ENCODE measurements around the gene AKR1E2. TPM values are rescaled to one million over a fixed set of nuclear protein-coding genes. Genes with fewer than 3 reads are reported as not detected.

Gene AKR1E2
- total RNA-seq, 1 experiment from 2014 or later: not detected

DNA sequence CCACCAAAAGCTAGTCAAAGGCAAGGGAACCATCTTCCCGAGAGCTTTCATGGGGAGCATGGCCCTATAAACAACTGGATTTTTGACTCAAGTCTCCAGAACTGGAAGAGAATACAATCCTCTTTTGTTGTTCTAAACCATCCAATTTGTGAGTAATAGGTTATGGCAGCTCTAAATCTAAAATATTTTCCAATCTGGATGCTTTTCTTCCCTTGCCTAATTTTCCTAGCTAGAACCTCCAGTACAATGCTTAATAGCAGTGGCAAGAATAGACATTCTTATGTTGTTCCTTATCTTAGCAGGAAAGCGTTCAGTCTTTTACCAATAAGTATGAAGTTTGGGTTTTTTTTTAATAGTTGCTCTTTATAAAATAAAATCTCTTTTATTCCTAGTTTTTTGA lies 66.7 kb downstream of the AKR1E2 start:
- Histone ChIP-seq H3K9me3 (ENCODE audit: low read length) (no peaks in the 10 kb centered on the region), H3K36me3 (ENCODE audit: insufficient read depth, low read length) (no peaks in the 10 kb centered on the region), H3K4me3 (ENCODE audit: low read length) (no peak overlapping the region), H3K4me1 (ENCODE audit: low read length) (no peaks in the 10 kb centered on the region), H3K79me2 (ENCODE audit: low read length) (no peaks in the 10 kb centered on the region), H3K27me3 (ENCODE audit: low read length) (no peaks in the 10 kb centered on the region), H3K9me2 (replicated peaks; ENCODE audit: insufficient read depth, low read length) (no peaks in the 10 kb centered on the region), H2AFZ (ENCODE audit: low read length) (no peak overlapping the region), H3K27ac (ENCODE audit: low read length) (no peak overlapping the region), H3K9ac (ENCODE audit: low read length) (no peak overlapping the region), H4K20me1 (ENCODE audit: insufficient read depth, low read depth, low read length) (no peaks in the 10 kb centered on the region), H3K4me2 (ENCODE audit: low read depth, low read length, poor library complexity, severe bottlenecking) (no peak overlapping the region)
- no peak for DNase-seq

DNA sequence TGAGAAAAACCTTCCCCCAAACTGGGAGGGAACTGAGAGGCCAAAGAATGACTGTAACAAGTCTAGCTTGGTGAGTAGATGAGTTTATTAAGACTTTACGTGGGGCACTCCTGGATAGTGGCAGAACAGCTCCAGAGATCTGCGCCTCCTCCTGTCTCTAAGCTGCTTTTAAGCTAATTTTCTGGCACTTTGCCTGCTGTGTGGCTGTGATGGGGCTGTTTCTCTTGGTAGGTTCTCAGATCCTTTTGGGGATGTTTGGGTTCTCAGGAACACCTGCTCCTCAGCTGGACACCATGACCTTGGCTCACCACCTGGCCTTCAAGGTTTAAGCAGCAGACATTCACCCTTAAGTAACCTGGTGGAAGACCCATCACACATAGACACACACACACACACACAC lies 68.3 kb downstream of the AKR1E2 start:
- no peaks in the 10 kb centered on the region for H3K79me2 ChIP-seq (ENCODE audit: low read length)
- H3K4me2 ChIP-seq (ENCODE audit: low read depth, low read length, poor library complexity, severe bottlenecking): no peak overlapping the region
- no peak overlapping the region for H3K4me3 ChIP-seq (ENCODE audit: low read length)
- H4K20me1 ChIP-seq (ENCODE audit: insufficient read depth, low read depth, low read length): no peaks in the 10 kb centered on the region
- no peaks in the 10 kb centered on the region for H3K36me3 ChIP-seq (ENCODE audit: insufficient read depth, low read length)
- H3K4me1 ChIP-seq (ENCODE audit: low read length): no peaks in the 10 kb centered on the region
- DNase-seq: no peak
- no peaks in the 10 kb centered on the region for H3K9me2 ChIP-seq (replicated peaks; ENCODE audit: insufficient read depth, low read length)
- no peak overlapping the region for H3K27ac ChIP-seq (ENCODE audit: low read length)
- H3K27me3 ChIP-seq (ENCODE audit: low read length): no peaks in the 10 kb centered on the region
- no peak overlapping the region for H3K9ac ChIP-seq (ENCODE audit: low read length)
- no peak overlapping the region for H2AFZ ChIP-seq (ENCODE audit: low read length)
- no peaks in the 10 kb centered on the region for H3K9me3 ChIP-seq (ENCODE audit: low read length)

Other genes with a start within 250 kb of the AKR1E2 start
- gene AKR1C1, start 137.2 kb downstream of the AKR1E2 start, total RNA-seq (2014; rRNA removed; shearing (Covaris generic); ENCODE audit: low replicate concordance): not detected in 2 replicates
- not detected in 2 replicates for gene AKR1C2, start 177.7 kb downstream of the AKR1E2 start, total RNA-seq (2014; rRNA removed; shearing (Covaris generic); ENCODE audit: low replicate concordance)

Measured in Karpas-422 (cell line).